HG03196 (cell line): ENCODE results near the gene CHRNA3.

Source experiments
- ATAC-seq: cut with Tn5 transposase; IDR thresholded peaks from one replicate; pipeline ENCODE4 v1.9.1; 2021; ENCODE audit not compliant: unreplicated experiment

Gene CHRNA3

GRCh38 chr15:78636378-78636859, 15.6 kb upstream of the CHRNA3 start:
- no peak for ATAC-seq

- ATAC-seq = no peak
Observed at GRCh38 chr15:78635346-78635745, 14.6 kb upstream of the CHRNA3 start.

- no peak for ATAC-seq
Observed at GRCh38 chr15:78634210-78635145, 13.7 kb upstream of the CHRNA3 start.

GRCh38 chr15:78633348-78633747, 12.6 kb upstream of the CHRNA3 start:
- ATAC-seq = no peak

- ATAC-seq = no peak
Observed at GRCh38 chr15:78630886-78631633, 10.3 kb upstream of the CHRNA3 start.

- no peak for ATAC-seq
Observed at GRCh38 chr15:78629716-78630065, 8.9 kb upstream of the CHRNA3 start.

- no peak for ATAC-seq
Observed at GRCh38 chr15:78629031-78629715, 8.4 kb upstream of the CHRNA3 start.

- ATAC-seq = no peak
Observed at GRCh38 chr15:78628227-78628626, 7.4 kb upstream of the CHRNA3 start.

- no peak for ATAC-seq
Observed at GRCh38 chr15:78627348-78627747, 6.6 kb upstream of the CHRNA3 start.

GRCh38 chr15:78626381-78626995, 5.7 kb upstream of the CHRNA3 start:
- no peak for ATAC-seq

GRCh38 chr15:78625606-78626280, 4.9 kb upstream of the CHRNA3 start:
- no peak for ATAC-seq

GRCh38 chr15:78624651-78625590, 4.1 kb upstream of the CHRNA3 start:
- ATAC-seq = no peak

- no peak for ATAC-seq
Observed at GRCh38 chr15:78623786-78624497, 3.1 kb upstream of the CHRNA3 start.

- ATAC-seq = no peak
Observed at GRCh38 chr15:78621810-78622402, 1.1 kb upstream of the CHRNA3 start.

GRCh38 chr15:78620021-78620526, 722 bp downstream of the CHRNA3 start:
- ATAC-seq = no peak

- no peak for ATAC-seq
Observed at GRCh38 chr15:78619022-78619950, 1.5 kb downstream of the CHRNA3 start.

GRCh38 chr15:78618490-78618934, 2.3 kb downstream of the CHRNA3 start:
- no peak for ATAC-seq
